HG03460 (cell line): ENCODE data around the gene MRGPRX3.
A peak's percentile ranks its signal among the peaks of the same experiment; 100 is the strongest.
"Not testable (repeated sequence)": the region's sequence is repeated elsewhere in the genome, so short reads cannot be mapped to it uniquely, and the experiment has no call there.

Experiments used
- ATAC-seq: cut with Tn5 transposase; IDR thresholded peaks from one replicate; pipeline ENCODE4 v1.9.1; 2021; ENCODE audit not compliant: unreplicated experiment

Gene MRGPRX3

DNA sequence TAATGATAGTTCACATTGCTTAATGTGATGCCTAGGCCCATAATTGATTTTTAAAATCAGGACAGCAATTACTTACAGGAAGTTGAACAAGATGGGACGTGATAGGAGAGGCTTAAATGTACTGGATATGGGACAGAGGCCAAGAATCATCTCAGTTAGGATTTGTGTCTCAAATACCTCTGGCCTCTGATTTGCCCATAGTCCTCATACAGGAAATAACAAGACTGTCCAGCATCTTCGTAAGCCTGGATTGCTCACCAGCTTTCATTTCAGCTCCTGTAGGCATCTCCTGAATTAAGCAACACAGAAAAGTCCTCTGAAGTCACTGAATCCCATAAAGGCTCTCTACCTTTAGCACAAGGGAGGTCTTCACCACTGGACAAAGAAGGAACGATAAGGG is at the start of gene MRGPRX3:
Gene MRGPRX3, plus strand, starts transcription at position 231 of the 400 bp plus-strand sequence. CDS start 4,632 bp downstream, outside the sequence.
- ATAC-seq = no peak

DNA sequence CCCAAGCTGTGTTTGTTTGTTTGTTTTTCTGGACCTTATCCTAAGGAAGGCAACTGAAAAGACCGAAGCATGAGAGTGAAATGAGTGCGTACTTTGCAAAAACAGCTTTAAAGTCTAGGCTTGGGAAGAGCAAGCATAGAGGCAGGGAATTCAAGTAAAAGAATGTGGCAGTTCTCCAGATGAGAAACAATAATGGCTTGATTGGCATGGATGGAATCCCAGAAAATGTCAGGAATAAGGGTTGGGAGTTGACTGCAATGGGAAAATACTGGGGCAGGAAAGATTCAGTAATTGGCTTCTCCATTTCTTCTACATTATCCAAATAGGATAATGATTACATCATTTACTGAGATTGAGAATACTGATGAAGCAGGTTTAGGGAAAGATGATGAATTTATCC is 44.0 kb upstream of the MRGPRX3 start:
- ATAC-seq = no peak

DNA sequence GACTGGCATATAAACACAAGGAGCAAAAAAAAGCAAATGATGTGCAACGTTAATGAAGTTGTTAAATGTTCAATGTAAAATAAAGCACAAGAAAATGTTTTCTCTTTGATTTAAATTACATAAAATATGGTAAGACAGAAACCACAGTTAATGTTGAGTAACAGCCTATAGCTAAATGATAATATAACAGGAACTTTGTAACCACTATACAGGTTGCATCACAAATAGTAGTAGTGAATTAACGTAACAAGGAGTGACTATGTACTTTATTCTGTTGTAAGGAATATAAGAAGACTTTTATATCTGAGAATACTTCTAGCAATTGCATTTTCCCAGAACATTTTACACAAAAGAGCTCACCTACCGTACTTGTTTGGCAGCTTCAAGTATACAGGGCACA is 43.4 kb upstream of the MRGPRX3 start:
- ATAC-seq = no peak

DNA sequence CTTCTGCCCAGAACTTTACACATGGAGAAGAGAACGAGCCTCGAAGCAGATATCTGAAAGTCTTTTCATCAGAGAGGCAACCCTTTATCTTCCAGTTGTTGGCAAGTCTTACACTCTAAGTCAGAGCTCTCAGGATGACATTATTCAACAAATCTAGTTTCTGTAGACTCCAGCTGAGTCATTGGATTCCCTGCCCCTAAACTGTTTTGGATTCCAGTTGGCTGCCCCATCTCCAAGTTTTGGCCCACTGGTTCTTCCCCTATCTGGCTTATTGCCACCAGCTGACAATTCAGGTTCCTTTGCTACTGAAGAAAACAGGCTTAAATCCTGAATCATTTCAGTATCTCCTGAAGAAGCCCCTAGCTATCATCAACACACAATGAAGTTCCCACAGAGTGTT is 40.6 kb upstream of the MRGPRX3 start:
- ATAC-seq = no peak

DNA sequence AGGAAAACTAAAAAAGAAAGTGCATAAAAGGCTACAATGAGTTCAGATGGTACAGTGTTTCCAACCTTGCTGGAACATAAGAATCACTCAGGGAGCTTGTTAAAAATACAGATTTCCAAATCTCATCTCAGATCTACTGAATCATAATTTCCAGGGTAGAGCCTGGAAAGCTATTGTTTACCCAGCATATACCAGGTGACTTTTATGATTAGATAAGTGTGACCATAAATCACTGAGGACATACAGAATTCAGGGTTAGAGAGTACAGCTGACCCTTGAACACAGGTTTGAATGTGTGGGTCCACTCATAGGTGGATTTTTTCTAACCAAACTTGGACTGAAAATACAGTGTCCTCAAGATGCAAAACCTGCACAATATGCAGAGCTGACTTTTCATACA is 38.4 kb upstream of the MRGPRX3 start:
- ATAC-seq = no peak

DNA sequence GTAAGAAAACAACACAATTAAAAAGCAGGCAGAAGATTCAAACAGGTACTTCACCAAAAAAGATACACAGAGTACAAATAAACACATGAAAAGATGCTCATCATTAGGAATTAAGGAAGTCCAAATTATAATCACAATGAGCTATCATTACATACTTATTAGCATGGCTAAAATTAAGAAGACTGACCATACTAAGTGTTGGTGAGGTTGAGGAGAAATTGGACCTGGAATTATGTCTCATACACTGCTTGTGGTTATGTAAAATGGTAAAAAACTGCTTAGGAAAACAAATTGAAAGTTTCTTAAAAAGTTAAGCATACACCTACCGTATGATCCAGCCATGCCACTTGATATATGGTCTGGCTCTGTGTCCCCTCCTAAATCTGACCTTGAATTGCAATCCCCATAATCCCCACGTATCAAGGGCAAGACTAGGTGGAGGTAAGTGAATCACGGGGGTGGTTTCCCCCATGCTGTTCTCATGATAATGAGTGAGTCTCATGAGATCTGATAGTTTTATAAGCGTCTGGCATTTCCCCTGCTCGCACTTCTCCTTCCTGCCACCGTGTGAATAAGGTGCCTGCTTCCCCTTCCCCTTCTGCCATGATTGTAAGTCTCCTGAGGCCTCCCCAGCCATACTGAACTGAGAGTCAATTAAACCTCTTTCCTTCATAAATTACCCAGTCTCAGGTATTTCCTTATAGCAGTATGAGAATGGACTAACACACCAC is 31.3 kb upstream of the MRGPRX3 start:
- no peak for ATAC-seq

DNA sequence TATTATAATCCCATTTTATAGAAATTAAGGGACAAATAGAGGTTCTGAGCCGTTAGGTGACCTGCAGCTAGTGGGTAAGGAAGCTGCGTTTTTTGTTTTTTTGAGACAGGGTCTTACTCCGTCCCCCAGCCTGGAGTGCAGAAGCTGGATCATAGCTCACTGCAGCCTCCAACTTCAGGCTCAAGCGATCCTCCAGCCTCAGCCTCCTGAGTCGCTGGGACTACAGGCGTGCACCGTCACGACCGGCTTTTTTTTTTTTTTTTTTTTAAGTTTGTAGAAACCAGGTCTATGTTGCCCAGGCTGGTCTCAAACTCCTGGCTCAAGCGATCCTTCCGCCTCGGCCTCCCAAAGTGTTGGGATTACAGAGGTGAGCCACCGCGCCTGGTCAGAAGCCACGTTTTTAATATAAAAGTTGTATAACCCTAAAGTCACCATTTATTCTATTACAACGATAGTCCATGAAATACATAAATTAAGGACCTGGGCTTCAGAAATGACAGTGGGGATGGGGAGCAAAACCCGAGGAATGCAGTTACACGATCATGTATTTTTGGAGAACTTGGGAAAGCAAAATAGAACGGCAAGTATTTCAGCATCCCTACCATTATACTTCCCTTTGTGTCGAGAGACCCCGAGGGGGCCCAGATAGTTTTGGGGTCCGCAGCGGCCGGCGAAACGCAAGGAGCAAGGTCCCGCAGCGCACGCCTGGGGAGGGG is 27.1 kb upstream of the MRGPRX3 start:
- ATAC-seq = no peak

DNA sequence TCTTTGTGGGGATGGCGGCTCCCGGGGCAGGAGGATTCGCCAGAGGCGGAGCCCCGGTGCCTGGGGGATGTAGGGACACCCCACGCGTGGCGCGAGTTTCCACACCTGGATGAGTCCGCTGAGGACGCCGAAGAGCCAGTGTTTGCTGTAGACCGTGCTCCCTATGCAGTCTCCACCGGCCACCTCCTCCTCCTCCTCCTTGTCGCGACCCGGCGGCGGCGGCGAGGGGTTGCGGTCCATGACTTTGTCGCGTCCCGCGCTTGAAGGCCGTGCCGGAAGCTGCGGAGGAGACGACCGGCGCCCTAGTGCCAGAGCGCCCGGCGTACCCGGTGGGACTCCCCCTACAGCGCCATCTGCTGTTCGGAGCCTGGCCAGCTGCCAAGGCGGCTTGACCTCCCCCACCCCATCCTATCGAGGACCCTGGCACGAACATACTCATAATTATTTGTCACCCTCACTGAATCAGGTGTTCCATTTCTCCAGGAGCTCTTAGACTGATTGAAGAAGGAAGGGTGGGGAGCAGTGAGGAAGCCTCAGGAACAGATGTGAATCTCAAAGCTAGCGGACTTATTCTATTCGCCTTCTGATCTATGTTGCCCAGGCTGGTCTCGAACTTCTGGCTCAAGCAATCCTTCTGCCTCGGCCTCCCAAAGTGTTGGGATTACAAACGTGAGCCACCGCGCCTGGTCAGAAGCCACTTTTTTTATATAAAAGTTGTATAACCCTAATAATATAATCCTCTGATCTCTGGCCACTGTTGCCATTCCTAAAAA is 26.4 kb upstream of the MRGPRX3 start, which contains the start of gene SAAL1:
Gene SAAL1, minus strand, starts transcription at position 281 of the 773 bp plus-strand sequence. Its CDS starts 41 bp downstream, at position 240.
- peak; percentile 94 for ATAC-seq

DNA sequence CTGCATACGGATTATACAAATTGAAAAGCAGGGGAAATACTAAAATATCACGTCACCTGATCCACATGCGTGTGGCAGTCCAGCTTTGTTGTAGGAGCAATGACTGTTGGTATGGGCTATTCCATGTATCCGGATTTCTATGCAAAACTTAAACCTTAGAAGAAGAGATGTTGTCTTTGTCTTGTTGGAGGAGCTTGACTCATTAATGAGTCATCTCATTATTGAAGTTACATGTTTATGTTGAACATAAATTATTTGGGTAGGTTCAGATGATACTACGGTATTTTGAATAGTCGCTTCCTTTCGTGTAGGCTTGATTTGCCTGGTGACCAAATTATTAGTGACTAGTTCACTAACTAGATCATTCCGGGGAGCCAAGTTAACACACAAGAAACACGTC is 25.7 kb upstream of the MRGPRX3 start:
- ATAC-seq = no peak

DNA sequence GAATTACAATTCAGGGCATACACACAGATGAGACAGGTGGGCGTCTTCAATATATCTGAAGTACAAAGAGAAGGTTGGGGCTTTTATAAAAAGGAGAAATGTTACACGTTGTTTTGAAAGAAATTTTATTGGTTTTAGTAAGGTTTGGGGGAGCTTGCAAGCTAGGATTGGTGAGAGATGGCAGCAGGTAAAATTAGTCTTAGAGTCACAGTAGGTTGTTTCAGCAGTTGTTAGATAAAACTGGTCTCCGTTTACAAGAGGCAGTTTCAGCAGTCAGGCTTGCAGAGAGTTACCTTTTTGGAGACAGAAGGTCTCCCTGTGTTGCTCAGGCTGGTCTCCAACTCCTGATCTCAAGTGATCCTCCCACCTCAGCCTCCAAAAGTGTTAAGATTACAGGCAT is 24.1 kb upstream of the MRGPRX3 start:
- ATAC-seq = no peak

DNA sequence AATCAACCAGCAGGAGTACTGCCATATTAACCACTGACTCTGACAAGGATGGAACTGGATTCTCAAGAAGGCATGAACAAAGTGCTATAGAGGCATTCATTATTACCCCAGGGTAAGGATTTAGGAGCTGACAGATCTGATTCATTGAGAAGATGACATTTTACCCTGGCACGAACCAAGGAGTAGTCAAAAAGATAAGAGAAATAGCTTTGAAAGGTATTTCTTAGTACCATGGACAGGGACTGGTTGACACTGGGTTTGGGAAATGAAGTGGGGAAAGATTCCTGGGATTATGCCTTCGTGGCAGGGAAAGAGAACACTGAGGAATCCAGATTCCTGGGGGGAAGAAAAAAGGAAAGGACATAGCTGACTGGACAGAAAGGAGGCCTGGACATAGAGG is 21.4 kb upstream of the MRGPRX3 start:
- ATAC-seq = no peak

DNA sequence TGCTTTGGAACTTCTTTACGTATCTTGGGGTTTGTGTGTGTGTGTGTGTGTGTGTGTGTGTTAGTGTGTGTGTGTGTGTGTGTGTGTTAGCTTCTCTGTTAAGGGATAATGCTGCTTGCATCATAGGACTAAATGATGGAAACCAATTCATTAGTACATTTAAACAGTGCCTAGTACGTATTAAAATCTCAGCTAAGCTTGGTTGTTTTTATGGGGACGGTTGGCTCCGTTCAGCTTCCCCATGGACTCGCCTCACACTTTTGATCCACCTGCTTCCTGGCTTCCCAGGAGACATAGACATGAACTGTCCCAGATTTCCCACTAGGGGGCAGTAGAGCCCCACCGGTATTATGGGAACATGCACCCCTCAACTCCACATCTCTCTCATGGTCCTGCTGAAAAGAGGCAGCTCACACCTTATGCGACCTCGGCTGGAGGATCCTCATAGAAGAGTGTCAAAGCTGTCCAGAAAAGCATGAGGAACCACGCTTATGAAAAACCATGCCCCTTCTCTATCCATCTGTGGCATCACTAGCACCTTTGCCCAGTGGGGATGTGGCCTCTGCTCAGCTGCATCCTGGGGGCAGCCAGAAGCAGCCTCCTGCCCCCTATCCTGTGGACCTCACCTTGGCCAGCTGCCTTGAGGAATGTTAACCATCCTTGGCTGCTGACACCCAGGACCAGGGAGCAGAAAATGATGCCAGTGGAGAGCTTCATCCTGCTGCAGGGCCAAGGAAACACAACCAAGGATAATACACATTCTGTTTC is 16.8 kb upstream of the MRGPRX3 start:
- peak; percentile 89 for ATAC-seq

DNA sequence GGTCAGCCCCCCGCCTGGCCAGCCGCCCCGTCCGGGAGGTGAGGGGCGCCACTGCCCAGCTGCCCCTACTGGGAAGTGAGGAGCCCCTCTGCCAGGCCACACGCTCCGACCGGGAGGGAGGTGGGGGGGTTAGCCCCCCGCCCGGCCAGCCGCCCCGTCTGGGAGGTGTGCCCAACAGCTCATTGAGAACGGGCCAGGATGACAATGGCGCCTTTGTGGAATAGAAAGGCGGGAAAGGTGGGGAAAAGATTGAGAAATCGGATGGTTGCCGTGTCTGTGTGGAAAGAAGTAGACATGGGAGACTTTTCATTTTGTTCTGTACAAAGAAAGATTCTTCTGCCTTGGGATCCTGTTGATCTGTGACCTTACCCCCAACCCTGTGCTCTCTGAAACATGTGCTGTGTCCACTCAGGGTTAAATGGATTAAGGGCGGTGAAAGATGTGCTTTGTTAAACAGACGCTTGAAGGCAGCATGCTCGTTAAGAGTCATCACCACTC is 11.0 kb upstream of the MRGPRX3 start:
- ATAC-seq = not testable (repeated sequence)

DNA sequence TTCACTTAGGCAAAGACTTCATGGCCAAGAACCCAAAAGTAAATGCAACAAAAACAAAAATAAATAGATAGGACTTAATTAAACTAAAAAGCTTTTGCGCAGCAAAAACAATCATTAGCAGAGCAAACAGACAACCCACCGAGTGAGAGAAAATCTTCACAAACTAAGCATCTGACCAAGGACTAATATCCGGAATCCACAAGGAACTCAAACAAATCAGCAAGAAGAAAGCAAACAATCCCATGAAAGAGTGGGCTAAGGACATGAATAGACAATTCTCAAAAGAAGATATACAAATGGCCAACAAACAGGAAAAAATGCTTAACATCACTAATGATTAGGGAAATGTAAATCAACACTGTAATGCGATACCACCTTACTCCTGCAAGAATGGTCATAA is 1.3 kb upstream of the MRGPRX3 start:
- ATAC-seq = not testable (repeated sequence)

DNA sequence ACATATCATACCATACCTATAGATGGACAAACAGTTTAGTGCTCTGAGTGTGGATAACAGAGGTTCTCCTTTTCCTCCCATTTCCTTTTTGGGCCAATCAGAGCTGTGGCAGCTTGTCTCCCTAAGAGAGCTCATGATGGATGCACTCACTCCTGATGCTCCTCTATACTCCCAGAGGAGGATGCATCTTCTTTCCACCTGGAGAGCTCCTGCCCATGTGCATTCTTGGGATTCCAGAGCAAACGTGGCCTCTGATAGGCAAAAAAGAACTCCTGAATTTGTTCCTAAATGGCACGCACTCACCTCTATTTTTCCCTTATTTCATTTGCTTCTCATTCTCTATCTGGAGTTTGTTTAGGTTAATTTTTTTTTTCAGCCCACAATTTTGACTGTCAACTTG is 2.9 kb downstream of the MRGPRX3 start:
- ATAC-seq = no peak

DNA sequence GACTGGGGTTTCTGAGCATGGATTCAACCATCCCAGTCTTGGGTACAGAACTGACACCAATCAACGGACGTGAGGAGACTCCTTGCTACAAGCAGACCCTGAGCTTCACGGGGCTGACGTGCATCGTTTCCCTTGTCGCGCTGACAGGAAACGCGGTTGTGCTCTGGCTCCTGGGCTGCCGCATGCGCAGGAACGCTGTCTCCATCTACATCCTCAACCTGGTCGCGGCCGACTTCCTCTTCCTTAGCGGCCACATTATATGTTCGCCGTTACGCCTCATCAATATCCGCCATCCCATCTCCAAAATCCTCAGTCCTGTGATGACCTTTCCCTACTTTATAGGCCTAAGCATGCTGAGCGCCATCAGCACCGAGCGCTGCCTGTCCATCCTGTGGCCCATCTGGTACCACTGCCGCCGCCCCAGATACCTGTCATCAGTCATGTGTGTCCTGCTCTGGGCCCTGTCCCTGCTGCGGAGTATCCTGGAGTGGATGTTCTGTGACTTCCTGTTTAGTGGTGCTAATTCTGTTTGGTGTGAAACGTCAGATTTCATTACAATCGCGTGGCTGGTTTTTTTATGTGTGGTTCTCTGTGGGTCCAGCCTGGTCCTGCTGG is 4.9 kb downstream of the MRGPRX3 start:
- no peak for ATAC-seq

DNA sequence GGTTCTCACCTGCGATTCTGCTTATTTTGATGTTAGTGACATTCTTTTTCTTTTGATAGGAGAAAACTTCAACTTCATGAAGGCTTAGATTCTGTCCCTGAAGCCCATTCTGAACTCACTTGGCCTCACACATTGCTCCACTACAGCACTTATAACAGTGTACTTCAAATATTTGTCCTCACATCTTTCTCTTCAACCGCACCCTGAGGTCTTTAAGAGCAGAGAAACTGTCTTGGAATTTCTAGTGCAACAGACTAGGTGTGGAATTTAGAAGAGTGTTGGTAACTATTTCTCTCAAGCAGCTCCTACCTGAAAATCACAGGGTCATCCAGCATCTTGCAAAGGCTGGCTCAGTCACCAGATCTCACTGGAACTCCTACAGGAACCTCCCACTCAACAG is 7.8 kb downstream of the MRGPRX3 start:
- ATAC-seq = no peak

DNA sequence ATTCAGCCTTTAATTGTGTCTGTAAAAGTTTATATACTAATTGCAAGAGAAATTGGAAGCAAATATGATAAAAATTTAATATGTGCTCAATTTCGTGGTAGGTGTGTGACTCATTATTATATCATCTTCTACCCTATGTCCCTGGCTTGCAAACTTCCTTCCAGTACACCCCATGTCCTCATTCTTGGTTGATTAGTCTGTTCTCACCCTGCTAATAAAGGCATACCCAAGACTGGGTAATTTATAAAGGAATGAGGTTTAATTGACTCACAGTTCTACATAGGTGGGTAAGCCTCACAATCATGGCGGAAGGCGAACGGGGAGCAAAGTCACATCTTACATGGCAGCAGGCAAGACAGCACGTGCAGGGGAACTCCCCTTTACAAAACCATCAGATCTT is 11.9 kb downstream of the MRGPRX3 start:
- no peak for ATAC-seq

DNA sequence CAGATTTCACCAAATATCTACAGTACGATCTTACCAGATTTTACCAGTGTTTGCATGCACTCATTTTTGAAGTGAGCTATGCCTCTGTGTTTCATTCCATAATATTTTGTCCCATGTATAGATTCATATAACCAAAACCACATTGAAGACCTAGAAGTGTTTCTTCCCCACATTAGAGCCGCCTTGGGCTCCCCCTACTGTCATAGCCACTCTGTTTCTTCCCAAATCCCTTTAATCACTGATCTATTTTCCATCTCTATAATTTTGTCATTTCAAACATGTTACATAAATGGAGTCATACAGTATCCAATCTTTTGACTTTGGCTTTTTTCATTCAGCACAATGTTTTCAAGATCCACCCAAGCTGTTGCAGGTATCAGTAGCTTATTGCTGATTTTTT is 12.7 kb downstream of the MRGPRX3 start:
- no peak for ATAC-seq

DNA sequence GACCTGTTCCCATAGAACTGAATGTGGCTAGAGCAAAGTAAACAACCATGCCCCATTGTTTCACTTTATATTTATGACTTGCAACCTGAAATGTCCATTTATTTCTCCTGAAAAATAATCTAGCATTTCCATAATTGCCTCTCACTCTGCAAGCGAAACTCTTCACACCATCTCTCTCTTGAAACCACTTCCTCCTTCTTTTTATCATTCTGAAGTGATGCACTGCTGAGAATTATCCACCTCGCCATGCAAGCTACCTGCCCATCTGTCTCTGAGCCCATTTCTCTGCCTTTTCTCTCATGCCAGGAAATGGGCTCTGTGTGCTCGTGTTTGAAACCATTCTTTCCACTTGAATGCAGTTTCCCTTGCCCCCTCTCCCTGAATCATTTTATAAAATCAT is 13.5 kb downstream of the MRGPRX3 start:
- no peak for ATAC-seq
